SK-N-MC (cell line): ENCODE measurements around the gene ATAD2B.

ENCODE experiments used
- FOXP2 ChIP-seq: optimal IDR thresholded peaks from 2 replicates; pipeline ENCODE3; 2011; ENCODE audit warnings: mild to moderate bottlenecking, moderate library complexity; ENCODE audit not compliant: insufficient read depth; ENCODE audit errors: extremely low read length, control extremely low read depth
- POLR2AphosphoS5 ChIP-seq: IDR thresholded peaks from 2 replicates; pipeline ENCODE4 v1.6.1; 2012; ENCODE audit warnings: mild to moderate bottlenecking, low read depth, low read length, borderline replicate concordance

- no peak for TF ChIP-seq POLR2AphosphoS5
- TF ChIP-seq FOXP2: no peak
Measured at GRCh38 chr2:23734416-23734815, 192.5 kb downstream of the ATAD2B start.
